Heart left ventricle (tissue), 16 donors: ENCODE measurements around the gene USP35. TPM values are rescaled to one million over a fixed set of nuclear protein-coding genes. Genes with fewer than 3 reads are reported as not detected.
"Not testable (repeated sequence)": the region's sequence is repeated elsewhere in the genome, so short reads cannot be mapped to it uniquely, and the experiment has no call there.

Experiments used
- ATAC-seq, 4 donors: fragments of 200-7000 bp; cut with Tn5 transposase; one replicate each; pipeline ENCODE4 v1.9.1; 2020 to 2022; ENCODE audit warnings: moderate library complexity in 4 of 4, mild to moderate bottlenecking in 3 of 4, moderate number of reproducible peaks in 1 of 4
- DNase-seq, 5 donors: peaks; one replicate each; pipeline ENCODE4 v3.0.0-alpha.2; 2020
- H3K27ac ChIP-seq, 12 donors: fragments of 200-600 bp; sonication (generic) in 4 of 12; one replicate each; pipeline versions ENCODE4 v1.5.0 to v1.8.0; 2016 to 2022; ENCODE audit warnings: mild to moderate bottlenecking in 2 of 12
- H3K27me3 ChIP-seq, 9 donors: fragments of 200-600 bp; sonication (generic) in 2 of 9; one replicate each; pipeline versions ENCODE4 v1.5.1 to v1.8.0; 2016 to 2022; ENCODE audit warnings: mild to moderate bottlenecking in 3 of 9
- H3K36me3 ChIP-seq, 9 donors: fragments of 200-600 bp; sonication (generic) in 2 of 9; one replicate each; pipeline versions ENCODE4 v1.5.0 to v1.8.0; 2018 to 2022; ENCODE audit warnings: mild to moderate bottlenecking in 2 of 9
- H3K4me1 ChIP-seq, 12 donors: fragments of 200-600 bp; sonication (generic) in 4 of 12; one replicate each; pipeline versions ENCODE4 v1.5.0 to v1.8.0; 2016 to 2022; ENCODE audit warnings: mild to moderate bottlenecking in 3 of 12
- H3K4me3 ChIP-seq, 12 donors: fragments of 200-600 bp; sonication (generic) in 4 of 12; one replicate each; pipeline versions ENCODE4 v1.5.0 to v1.8.0; 2017 to 2022; ENCODE audit warnings: mild to moderate bottlenecking in 9 of 12, moderate library complexity in 4 of 12
- H3K9me3 ChIP-seq, 12 donors: fragments of 200-600 bp; sonication (generic) in 4 of 12; one replicate each; pipeline versions ENCODE4 v1.5.0 to v1.8.0; 2016 to 2022; ENCODE audit warnings: mild to moderate bottlenecking in 1 of 12
- POLR2A ChIP-seq, 2 donors: fragments of 450-650 bp; IDR thresholded peaks; one replicate each; pipeline ENCODE4 v1.6.1; 2017; ENCODE audit warnings: antibody characterized with exemption in 2 of 2, mild to moderate bottlenecking in 2 of 2, moderate library complexity in 2 of 2
- WGBS, 4 donors: extraction: QIAGEN DNeasy Blood & Tissue Kit in 2 of 4; methylation state at CpG; one replicate each; pipeline versions ENCODE4 v1.1.5 to v1.1.7; 2013 to 2018; 5-methylcytosine and 5-hydroxymethylcytosine counted together
- intact Hi-C, 10 donors: fragments of 100-400 bp; cut with DNase I; formaldehyde crosslinking; loops; one replicate each; pipeline versions ENCODE4 v1.11.1 to v1.14.2; 2022
- polyA plus RNA-seq, 2 donors: library from polyadenylated mRNA; stranded (reverse); fragments of 200-250 nt; gene quantifications; one replicate each; pipeline ENCODE4 v1.2.3, GENCODE V29; 2013
- total RNA-seq, 9 donors: library from RNA; depleted of rRNA in 2 of 9; stranded (reverse); fragments of >200 nt in 2 of 9; fragmentation: NEBNext Ultra II Directional in 3 of 9; extraction: Animal tissue kit (Norgen Biotek cat#: 25700) in 3 of 9; gene quantifications; one replicate each; pipeline versions ENCODE4 v1.1.0 to v1.2.4, GENCODE V29; 2016 to 2023
- TF ChIP-seq, protein P1 (sequence below), 12 donors: fragments of 200-600 bp; sonication (generic) in 4 of 12; IDR thresholded peaks; one replicate each; pipeline versions ENCODE4 v1.5.0 to v1.8.0; 2018 to 2022; ENCODE audit warnings: antibody characterized with exemption in 12 of 12, mild to moderate bottlenecking in 5 of 12
- donor health status: ischemic (EF 13 %, LVEDD 7.1; RV severe dilation, severe dysfunction).
- donor health status: healthy with polysubstance abuse.
- donor health status: DM: no; HTN: yes; CAD: no.
- donor health status: DM: no; HTN: no; CAD: no.
- donor health status: ischemic (EF 25% LVEDD 6.9; RV normal size, moderate dysfunction).
- donor health status: ischemic (EF 25% LVEDD 5.7; RV mildly dilated, moderate dysfunction).
- donor health status: healthy.
- donor health status: DM: yes; HTN: yes; CAD: no.
- donor health status: ischemic (EF 35%, LVEDD 5.7; RV mildly dilated, moderate dysfunction).
- donor health status: nonischemic (EF 11% LVEDD 7.7; RV severe dilation, severe dysfunction).
- donor health status: DM: yes; HTN: yes; CAD: no.
- donor health status: PGD.
- donor health status: ischemic (EF 29% LVEDD 5.4; RV normal size, mild dysfunction).
- donor health status: nonischemic (EF 23%, LVEDD 6.1; RV moderate dilation, normal function).

Gene USP35
- total and polyA plus RNA-seq, 11 donors: 4.5 to 8.1 (median 5.3) TPM

DNA sequence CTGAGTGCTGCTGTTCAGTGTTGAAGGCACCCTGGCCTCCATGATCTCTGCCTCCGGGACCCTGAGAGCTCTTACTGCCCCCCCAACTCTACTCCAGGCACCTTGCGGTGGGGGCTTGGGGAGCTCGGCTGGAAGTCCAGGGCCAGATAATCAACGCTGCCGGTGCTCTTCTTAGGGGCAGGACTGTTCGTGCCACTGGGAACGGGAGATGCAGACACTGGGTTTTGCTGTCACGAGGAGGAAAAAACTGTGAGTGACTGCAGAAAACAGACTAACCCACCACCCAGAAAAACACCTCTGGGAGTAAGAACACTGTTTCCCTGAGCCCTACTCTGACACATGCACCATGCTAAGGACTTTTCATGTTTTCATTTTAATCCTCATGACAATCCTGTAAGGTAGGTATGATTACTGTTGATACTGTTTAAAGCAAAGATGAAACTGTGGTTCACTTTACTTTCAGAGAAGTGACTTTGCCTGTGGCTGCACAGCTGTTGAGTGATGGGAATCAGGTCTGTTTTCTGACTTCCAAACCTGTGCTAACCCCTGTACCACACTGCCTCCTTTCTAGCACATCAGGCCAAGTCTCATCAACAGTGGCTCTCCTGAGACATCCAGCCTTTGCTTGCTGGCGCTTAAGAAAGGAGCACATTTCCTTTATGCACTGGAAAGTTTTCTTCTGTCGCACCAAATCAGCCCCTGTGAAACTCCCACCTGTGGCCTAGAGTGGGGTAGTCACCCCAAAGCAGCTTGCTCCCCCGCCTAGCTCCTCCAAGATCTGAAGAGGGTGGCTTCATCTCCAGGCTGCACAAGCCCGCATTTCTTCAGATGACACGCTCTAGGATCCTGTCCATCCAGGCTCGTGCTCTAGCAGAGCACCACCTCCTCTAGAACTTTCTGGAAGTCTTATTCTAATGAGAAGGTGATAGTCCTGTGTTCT lies 31.8 kb downstream of the USP35 start:
- H3K4me1 ChIP-seq: no peaks in the 10 kb centered on the region
- DNase-seq: no peak
- WGBS, 4 donors: 89 to 96% (median 94%) methylated on average over 14 of the region's 14 CpGs
- intact Hi-C loops: loop anchor here in 1 of 10 donors (5.0 kb wide), 1 partner anchor 347 kb away; no protein-coding TSS in a partner anchor
- no peak overlapping the region for H3K27ac ChIP-seq
- H3K9me3 ChIP-seq: no peaks in the 10 kb centered on the region
- TF ChIP-seq, protein P1, sequence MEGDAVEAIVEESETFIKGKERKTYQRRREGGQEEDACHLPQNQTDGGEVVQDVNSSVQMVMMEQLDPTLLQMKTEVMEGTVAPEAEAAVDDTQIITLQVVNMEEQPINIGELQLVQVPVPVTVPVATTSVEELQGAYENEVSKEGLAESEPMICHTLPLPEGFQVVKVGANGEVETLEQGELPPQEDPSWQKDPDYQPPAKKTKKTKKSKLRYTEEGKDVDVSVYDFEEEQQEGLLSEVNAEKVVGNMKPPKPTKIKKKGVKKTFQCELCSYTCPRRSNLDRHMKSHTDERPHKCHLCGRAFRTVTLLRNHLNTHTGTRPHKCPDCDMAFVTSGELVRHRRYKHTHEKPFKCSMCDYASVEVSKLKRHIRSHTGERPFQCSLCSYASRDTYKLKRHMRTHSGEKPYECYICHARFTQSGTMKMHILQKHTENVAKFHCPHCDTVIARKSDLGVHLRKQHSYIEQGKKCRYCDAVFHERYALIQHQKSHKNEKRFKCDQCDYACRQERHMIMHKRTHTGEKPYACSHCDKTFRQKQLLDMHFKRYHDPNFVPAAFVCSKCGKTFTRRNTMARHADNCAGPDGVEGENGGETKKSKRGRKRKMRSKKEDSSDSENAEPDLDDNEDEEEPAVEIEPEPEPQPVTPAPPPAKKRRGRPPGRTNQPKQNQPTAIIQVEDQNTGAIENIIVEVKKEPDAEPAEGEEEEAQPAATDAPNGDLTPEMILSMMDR (IDR thresholded peaks at IDR 0.05): no peak
- no peak for TF ChIP-seq POLR2A (IDR thresholded peaks at IDR 0.05)
- no peak for ATAC-seq
- H3K36me3 ChIP-seq: peaks cover 0 to 100% (median 95%) of the 10 kb centered on the region in 9 donors
- H3K4me3 ChIP-seq: no peak overlapping the region
- no peaks in the 10 kb centered on the region for H3K27me3 ChIP-seq

DNA sequence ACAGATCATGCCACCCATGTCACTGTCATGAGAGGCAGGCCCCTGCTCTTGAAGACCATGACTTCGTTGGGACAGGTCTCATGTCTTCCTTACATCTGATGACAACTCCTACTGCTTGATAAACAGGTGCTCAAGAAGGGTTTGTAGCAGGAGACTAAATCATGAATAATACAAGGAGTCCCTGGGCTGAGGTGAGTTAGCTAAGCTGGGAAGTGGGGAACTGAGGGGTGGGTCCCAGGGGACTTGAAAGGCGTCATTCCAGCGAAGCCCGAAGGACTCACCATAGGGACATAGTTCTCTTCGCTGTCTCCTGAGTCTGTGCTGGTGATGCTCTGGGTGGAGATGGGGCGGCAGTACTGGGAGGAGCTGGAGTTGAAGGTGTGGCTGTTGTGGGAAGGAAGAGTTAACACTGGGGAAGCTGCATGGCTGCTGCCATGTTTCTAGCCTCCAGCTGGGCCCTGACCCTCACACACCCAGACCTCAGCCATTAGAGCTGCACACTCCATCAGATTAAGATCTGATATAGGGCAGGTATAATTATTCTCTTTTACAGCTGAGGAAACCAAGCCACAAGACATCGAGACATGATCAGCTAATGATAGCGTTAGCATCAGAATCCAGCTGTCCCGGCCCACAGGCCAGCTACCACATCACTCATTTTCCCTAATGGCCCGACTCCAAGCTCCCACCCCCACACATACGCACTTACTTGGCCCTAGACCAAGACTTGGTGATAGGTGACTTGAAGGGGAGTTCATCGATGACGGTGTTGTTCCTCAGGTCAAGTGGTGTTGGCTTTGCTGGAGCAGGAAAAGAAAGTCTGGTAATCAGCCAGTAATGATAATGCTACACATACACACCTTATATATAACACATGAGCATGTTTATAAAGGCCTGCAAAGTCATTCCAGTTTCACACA lies 32.9 kb downstream of the USP35 start:
- H3K27ac ChIP-seq: no peak overlapping the region
- intact Hi-C loops: loop anchor here in 1 of 10 donors (5.0 kb wide), 1 partner anchor 346 kb away; no protein-coding TSS in a partner anchor
- H3K4me1 ChIP-seq: no peaks in the 10 kb centered on the region
- no peaks in the 10 kb centered on the region for H3K9me3 ChIP-seq
- no peaks in the 10 kb centered on the region for H3K27me3 ChIP-seq
- 76 to 83% (median 78%) methylated on average over 13 of the region's 13 CpGs for WGBS, 4 donors
- DNase-seq (no peak), ATAC-seq (peak in 1 of 4 donors; percentile 30)
- peaks cover 0 to 100% (median 95%) of the 10 kb centered on the region in 9 donors for H3K36me3 ChIP-seq
- TF ChIP-seq POLR2A (IDR thresholded peaks at IDR 0.05): no peak
- TF ChIP-seq, protein P1 (IDR thresholded peaks at IDR 0.05): no peak
- H3K4me3 ChIP-seq: no peak overlapping the region

DNA sequence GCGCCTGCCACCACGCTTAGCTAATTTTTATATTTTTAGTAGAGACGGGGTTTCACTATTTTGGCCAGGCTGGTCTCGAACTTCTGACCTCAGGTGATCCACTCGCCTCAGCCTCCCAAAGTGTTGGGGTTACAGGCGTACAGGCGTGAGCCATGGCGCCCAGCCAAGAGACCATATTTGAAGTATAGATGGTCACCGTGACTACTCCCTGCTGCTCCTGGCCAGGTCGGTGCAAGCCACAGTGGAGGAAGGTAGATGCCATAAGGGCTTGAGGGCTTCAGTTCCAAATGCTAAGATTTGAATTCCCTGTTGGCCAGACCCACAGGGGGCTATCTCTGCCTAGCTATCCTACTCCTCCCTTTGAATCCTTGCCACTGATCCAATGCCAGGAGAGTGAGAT lies 34.0 kb downstream of the USP35 start:
- DNase-seq, H3K9me3 ChIP-seq, H3K27me3 ChIP-seq, H3K4me1 ChIP-seq, ATAC-seq, H3K27ac ChIP-seq, H3K4me3 ChIP-seq: not testable (repeated sequence)
- WGBS, 4 donors: 80 to 88% (median 85%) methylated on average over 10 of the region's 10 CpGs
- intact Hi-C loops: loop anchor here in 1 of 10 donors (5.0 kb wide), 1 partner anchor 345 kb away; no protein-coding TSS in a partner anchor
- peaks cover 0 to 93% (median 90%) of the 10 kb centered on the region in 9 donors for H3K36me3 ChIP-seq

DNA sequence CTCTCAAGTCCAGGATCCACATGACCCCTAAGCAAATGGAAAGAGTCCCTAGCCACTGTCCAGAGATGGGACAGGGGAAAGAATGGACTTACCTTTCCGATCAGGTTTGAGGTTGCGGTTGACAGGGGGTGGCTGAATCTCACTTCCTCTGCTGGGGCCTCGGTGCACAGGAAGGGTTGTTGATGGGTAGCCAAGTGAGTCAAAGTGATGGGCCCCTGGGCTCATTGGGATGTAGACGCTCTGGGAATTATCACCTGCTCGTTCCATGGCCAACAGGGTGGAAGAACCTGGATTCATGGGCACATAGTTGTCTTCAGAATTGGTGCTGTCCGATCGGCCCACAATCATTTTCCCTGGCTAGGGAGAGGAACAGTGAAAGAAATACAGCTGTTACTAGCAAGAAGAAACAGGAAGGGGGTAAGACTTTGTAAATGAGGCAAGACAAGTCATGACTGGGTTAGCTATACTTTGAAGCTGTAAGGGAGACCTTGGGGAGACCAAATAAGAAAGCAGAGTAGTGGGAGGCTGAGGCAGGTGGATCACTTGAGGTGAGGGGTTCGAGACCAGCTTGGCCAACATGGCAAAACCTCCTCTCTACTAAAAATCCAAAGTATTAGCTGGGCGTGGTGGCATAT lies 34.7 kb downstream of the USP35 start:
- Histone ChIP-seq H3K9me3 (no peaks in the 10 kb centered on the region), H3K4me3 (no peak overlapping the region), H3K27me3 (no peaks in the 10 kb centered on the region), H3K36me3 (peaks cover 0 to 86% (median 83%) of the 10 kb centered on the region in 9 donors), H3K27ac (no peak overlapping the region), H3K4me1 (peaks cover 0 to 3% (median 0%) of the 10 kb centered on the region in 12 donors)
- TF ChIP-seq, protein P1 (IDR thresholded peaks at IDR 0.05): no peak
- TF ChIP-seq POLR2A (IDR thresholded peaks at IDR 0.05): no peak
- intact Hi-C loops: loop anchor here in 1 of 10 donors (5.0 kb wide), 1 partner anchor 344 kb away; no protein-coding TSS in a partner anchor
- WGBS, 4 donors: 86 to 91% (median 88%) methylated on average over 9 of the region's 9 CpGs
- DNase-seq (no peak), ATAC-seq (no peak)
